Measurements from ENCODE around the gene TIGD3. TPM values are rescaled to one million over a fixed set of nuclear protein-coding genes. Genes with fewer than 3 reads are reported as not detected.

The TIGD3 gene
- total and polyA plus RNA-seq, 2 of the 13 experiments (the other 11 are each of a cell fraction or from before 2014, with no cell fraction given): 0.49 to 4.9 TPM

DNA sequence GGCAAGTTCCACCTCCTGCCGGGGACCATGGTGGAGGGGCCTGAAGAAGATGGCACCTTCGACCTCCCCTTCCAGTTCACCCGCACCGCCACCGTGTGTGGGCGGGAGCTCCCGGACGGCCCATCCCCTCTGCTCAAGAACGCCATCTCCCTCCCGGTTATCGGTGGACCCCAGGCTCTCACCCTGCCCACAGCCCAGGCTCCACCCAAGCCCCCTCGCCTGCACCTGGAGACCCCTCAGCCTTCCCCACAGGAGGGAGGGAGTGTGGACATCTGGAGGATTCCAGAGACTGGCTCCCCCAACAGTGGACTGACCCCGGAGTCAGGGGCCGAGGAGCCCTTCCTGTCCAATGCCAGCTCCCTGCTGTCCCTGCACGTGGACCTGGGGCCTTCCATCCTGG, 33.5 kb upstream of the TIGD3 start:
- ATAC-seq: no peak

DNA sequence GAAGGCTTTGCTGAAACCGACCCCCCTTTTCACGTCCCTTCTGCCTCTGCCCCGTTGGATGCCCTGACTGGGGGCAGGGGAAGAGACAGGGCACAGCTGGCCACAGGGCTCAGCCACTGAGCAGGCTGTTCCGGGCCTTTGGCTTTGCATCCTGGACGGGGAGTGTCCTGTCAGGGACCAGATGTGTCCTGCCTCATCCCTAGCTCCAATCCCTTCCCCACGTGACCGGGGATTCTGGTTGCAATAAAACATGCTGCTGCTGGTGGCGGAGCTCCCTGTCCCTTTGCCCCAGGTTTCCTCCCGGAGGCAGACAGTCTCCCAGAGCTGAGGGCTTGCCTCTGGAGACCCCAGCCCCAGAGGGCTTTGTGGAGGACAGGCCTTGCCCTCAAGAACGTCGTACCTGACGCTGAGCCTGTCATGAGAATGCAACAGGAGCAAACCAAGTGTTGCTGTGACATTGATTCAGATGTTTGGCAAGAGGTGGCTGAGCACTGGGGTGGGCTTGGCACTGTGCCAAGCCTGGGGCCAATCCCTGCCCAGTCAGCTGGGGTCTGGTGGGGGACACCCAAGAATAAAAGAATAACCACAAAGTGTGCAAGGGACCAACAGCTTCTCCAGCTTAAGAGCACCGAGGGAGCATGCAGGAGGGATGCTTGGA, 32.6 kb upstream of the TIGD3 start:
- intact Hi-C loops (cut with micrococcal nuclease; ENCODE audit: unreplicated experiment): no loop called here
- H3K27ac ChIP-seq (ENCODE audit: extremely low read length, insufficient read depth, low read length): no peak overlapping the region
- no peak for ATAC-seq
- no peaks in the 10 kb centered on the region for H3K9me3 ChIP-seq (ENCODE audit: low read length)
- H2AFZ ChIP-seq (ENCODE audit: low read length): no peak overlapping the region
- no peak for FAIRE-seq
- DNase-seq (ENCODE audit: low spot score): no peak
- ChIA-PET CTCF (ENCODE audit: low intra/inter-chr PET ratio, low total read pairs) (no interaction called here), POLR2A (interaction anchor here (1.3 kb wide), 1 partner anchor 11 kb away, joined by 5 read pairs; the partner anchor contains the start of gene DPF2)
- no peak overlapping the region for H3K4me2 ChIP-seq (ENCODE audit: low read depth, low read length)
- peak; percentile 3 for TF ChIP-seq RBM22 (optimal IDR thresholded peaks at IDR 0.05; ENCODE audit: low read length)
- TF ChIP-seq MED8 (CRISPR knock-in tag; IDR thresholded peaks at IDR 0.05; ENCODE audit: insufficient replicate concordance): no peak
- 0 out of 2 replicates have a peak, but pooled peaks have one; percentile 17 for TF ChIP-seq ZC3H13 (CRISPR knock-in tag; IDR thresholded peaks at IDR 0.05)
- TF ChIP-seq PHF21A (CRISPR knock-in tag; IDR thresholded peaks at IDR 0.05): no peak
- TF ChIP-seq, protein P1, sequence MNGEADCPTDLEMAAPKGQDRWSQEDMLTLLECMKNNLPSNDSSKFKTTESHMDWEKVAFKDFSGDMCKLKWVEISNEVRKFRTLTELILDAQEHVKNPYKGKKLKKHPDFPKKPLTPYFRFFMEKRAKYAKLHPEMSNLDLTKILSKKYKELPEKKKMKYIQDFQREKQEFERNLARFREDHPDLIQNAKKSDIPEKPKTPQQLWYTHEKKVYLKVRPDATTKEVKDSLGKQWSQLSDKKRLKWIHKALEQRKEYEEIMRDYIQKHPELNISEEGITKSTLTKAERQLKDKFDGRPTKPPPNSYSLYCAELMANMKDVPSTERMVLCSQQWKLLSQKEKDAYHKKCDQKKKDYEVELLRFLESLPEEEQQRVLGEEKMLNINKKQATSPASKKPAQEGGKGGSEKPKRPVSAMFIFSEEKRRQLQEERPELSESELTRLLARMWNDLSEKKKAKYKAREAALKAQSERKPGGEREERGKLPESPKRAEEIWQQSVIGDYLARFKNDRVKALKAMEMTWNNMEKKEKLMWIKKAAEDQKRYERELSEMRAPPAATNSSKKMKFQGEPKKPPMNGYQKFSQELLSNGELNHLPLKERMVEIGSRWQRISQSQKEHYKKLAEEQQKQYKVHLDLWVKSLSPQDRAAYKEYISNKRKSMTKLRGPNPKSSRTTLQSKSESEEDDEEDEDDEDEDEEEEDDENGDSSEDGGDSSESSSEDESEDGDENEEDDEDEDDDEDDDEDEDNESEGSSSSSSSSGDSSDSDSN (CRISPR knock-in tag; IDR thresholded peaks at IDR 0.05): no peak
- TF ChIP-seq LCORL (IDR thresholded peaks at IDR 0.05): peak; percentile 94
- no peak for TF ChIP-seq LCORL (CRISPR knock-in tag; IDR thresholded peaks at IDR 0.05)
- TF ChIP-seq, protein P2, sequence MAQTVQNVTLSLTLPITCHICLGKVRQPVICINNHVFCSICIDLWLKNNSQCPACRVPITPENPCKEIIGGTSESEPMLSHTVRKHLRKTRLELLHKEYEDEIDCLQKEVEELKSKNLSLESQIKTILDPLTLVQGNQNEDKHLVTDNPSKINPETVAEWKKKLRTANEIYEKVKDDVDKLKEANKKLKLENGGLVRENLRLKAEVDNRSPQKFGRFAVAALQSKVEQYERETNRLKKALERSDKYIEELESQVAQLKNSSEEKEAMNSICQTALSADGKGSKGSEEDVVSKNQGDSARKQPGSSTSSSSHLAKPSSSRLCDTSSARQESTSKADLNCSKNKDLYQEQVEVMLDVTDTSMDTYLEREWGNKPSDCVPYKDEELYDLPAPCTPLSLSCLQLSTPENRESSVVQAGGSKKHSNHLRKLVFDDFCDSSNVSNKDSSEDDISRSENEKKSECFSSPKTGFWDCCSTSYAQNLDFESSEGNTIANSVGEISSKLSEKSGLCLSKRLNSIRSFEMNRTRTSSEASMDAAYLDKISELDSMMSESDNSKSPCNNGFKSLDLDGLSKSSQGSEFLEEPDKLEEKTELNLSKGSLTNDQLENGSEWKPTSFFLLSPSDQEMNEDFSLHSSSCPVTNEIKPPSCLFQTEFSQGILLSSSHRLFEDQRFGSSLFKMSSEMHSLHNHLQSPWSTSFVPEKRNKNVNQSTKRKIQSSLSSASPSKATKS (CRISPR knock-in tag; IDR thresholded peaks at IDR 0.05): no peak
- no peaks in the 10 kb centered on the region for H3K27me3 ChIP-seq (ENCODE audit: control insufficient read depth in 1 of 2, insufficient read depth in 2 of 2, low read length in 2 of 2)
- peaks cover 8% of the 10 kb centered on the region; the same call in 1 of the 2 replicates for H4K20me1 ChIP-seq (ENCODE audit: insufficient read depth, low read length)
- in situ Hi-C loops (cut with HindIII; ENCODE audit: extremely low pct_ligation_motif_present, low pct_unique_long_range_greater_than_20kb): no loop called here
- H3K79me2 ChIP-seq (ENCODE audit: insufficient read depth, low read length): peaks cover 16% of the 10 kb centered on the region
- peaks cover 7 to 24% of the 10 kb centered on the region in 2 experiments; a peak in 3 of 5 replicates for H3K36me3 ChIP-seq (replicated peaks in 1 of 2; ENCODE audit: control insufficient read depth in 1 of 2, insufficient read depth in 2 of 2, low read length in 2 of 2)
- H3K4me3 ChIP-seq (replicated peaks in 1 of 3; ENCODE audit: insufficient read depth in 1 of 3, low read depth in 2 of 3, low read length in 3 of 3): no peak overlapping the region
- WGBS (ENCODE audit: low lambda C conversion rate): 96% methylated on average over 8 of the region's 13 CpGs
- no peak overlapping the region for H3K9ac ChIP-seq (ENCODE audit: insufficient read depth, low read depth, low read length)
- H3K4me1 ChIP-seq (ENCODE audit: insufficient read depth, low read length): peaks cover 14% of the 10 kb centered on the region
- BruUV-seq (replicated peaks): no TSS peak

More for the DNA sequence above, 33.5 kb upstream of the TIGD3 start:
- no peak for DNase-seq (ENCODE audit: low spot score)
- Histone ChIP-seq H3K4me2 (ENCODE audit: low read depth, low read length) (no peak overlapping the region), H3K9ac (ENCODE audit: insufficient read depth, low read depth, low read length) (no peak overlapping the region), H3K4me3 (replicated peaks in 1 of 3; ENCODE audit: insufficient read depth in 1 of 3, low read depth in 2 of 3, low read length in 3 of 3) (no peak overlapping the region), H3K27ac (ENCODE audit: extremely low read length, insufficient read depth, low read length) (no peak overlapping the region), H3K9me3 (ENCODE audit: low read length) (no peaks in the 10 kb centered on the region), H4K20me1 (ENCODE audit: insufficient read depth, low read length) (peaks cover 15% of the 10 kb centered on the region; the same call in 1 of the 2 replicates), H3K79me2 (ENCODE audit: insufficient read depth, low read length) (peaks cover 24% of the 10 kb centered on the region), H3K27me3 (ENCODE audit: control insufficient read depth in 1 of 2, insufficient read depth in 2 of 2, low read length in 2 of 2) (no peaks in the 10 kb centered on the region), H3K36me3 (replicated peaks in 1 of 2; ENCODE audit: control insufficient read depth in 1 of 2, insufficient read depth in 2 of 2, low read length in 2 of 2) (peaks cover 7 to 24% of the 10 kb centered on the region in 2 experiments; a peak in 3 of 5 replicates), H2AFZ (ENCODE audit: low read length) (no peak overlapping the region), H3K4me1 (ENCODE audit: insufficient read depth, low read length) (peaks cover 23% of the 10 kb centered on the region)
- no peak for FAIRE-seq
- ChIA-PET POLR2A (interaction anchor here (1.3 kb wide), 1 partner anchor 9 kb away, joined by 3 read pairs; no protein-coding TSS in a partner anchor), CTCF (ENCODE audit: low intra/inter-chr PET ratio, low total read pairs) (no interaction called here)
- peak; percentile 39; the same call in 1 of the 2 replicates for TF ChIP-seq RBFOX2 (IDR thresholded peaks at IDR 0.05; ENCODE audit: low read depth, low read length)
- peak; percentile 81 for TF ChIP-seq AGO2 (optimal IDR thresholded peaks at IDR 0.05; ENCODE audit: low read depth, low read length)
- TF ChIP-seq, protein P3, sequence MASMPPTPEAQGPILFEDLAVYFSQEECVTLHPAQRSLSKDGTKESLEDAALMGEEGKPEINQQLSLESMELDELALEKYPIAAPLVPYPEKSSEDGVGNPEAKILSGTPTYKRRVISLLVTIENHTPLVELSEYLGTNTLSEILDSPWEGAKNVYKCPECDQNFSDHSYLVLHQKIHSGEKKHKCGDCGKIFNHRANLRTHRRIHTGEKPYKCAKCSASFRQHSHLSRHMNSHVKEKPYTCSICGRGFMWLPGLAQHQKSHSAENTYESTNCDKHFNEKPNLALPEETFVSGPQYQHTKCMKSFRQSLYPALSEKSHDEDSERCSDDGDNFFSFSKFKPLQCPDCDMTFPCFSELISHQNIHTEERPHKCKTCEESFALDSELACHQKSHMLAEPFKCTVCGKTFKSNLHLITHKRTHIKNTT (CRISPR knock-in tag; IDR thresholded peaks at IDR 0.05): no peak
- intact Hi-C loops (cut with micrococcal nuclease; ENCODE audit: unreplicated experiment) (no loop called here), in situ Hi-C loops (cut with HindIII; ENCODE audit: extremely low pct_ligation_motif_present, low pct_unique_long_range_greater_than_20kb) (no loop called here)
- no TSS peak for BruUV-seq (replicated peaks)
- 98% methylated on average over 12 of the region's 15 CpGs for WGBS (ENCODE audit: low lambda C conversion rate)
